MM.1S (cell line): Measurements from ENCODE around the gene SLC39A9.
"Not testable (repeated sequence)": the region's sequence is repeated elsewhere in the genome, so short reads cannot be mapped to it uniquely, and the experiment has no call there.

ENCODE experiments used
- DNase-seq: peaks from one replicate; pipeline ENCODE4 v3.0.0-alpha.2; 2015
- H2AFZ ChIP-seq: fragments of 300-600 bp; sonication (generic); 2 replicates; pipeline ENCODE4 v1.6.0; 2016; ENCODE audit warnings: antibody characterized with exemption, low read length
- H3F3A ChIP-seq: fragments of 300-600 bp; sonication (generic); 2 replicates; pipeline ENCODE4 v1.6.1; 2016; ENCODE audit warnings: mild to moderate bottlenecking, antibody characterized with exemption, low read length, moderate library complexity, mixed read lengths; ENCODE audit not compliant: insufficient read depth
- H3K27ac ChIP-seq: fragments of 300-600 bp; sonication (generic); 2 replicates; pipeline ENCODE4 v1.5.1; 2016; ENCODE audit warnings: mild to moderate bottlenecking, low read length
- H3K27me3 ChIP-seq: fragments of 300-600 bp; sonication (generic); replicated peaks from 2 replicates; pipeline ENCODE4 v1.6.0; 2016; ENCODE audit warnings: low read length; ENCODE audit not compliant: insufficient read depth
- H3K36me3 ChIP-seq: fragments of 300-600 bp; sonication (generic); replicated peaks from 2 replicates; pipeline ENCODE4 v1.6.1; 2016; ENCODE audit warnings: mild to moderate bottlenecking, low read length, mixed read lengths; ENCODE audit not compliant: insufficient read depth
- H3K4me1 ChIP-seq: fragments of 300-600 bp; sonication (generic); 2 replicates; pipeline ENCODE4 v1.6.1; 2016; ENCODE audit warnings: low read length, mixed read lengths
- H3K4me2 ChIP-seq: fragments of 300-600 bp; sonication (generic); 2 replicates; pipeline ENCODE4 v1.6.0; 2016; ENCODE audit warnings: low read depth, low read length
- H3K4me3 ChIP-seq: fragments of 300-600 bp; sonication (generic); 2 replicates; pipeline ENCODE4 v1.5.1; 2016; ENCODE audit warnings: low read length, mixed read lengths
- H3K79me2 ChIP-seq: fragments of 300-600 bp; sonication (generic); 2 replicates; pipeline ENCODE4 v1.6.1; 2016; ENCODE audit warnings: mixed run types, low read length, mixed read lengths
- H3K9ac ChIP-seq: fragments of 300-600 bp; sonication (generic); 2 replicates; pipeline ENCODE4 v1.6.1; 2016; ENCODE audit warnings: low read length, mixed read lengths
- H3K9me2 ChIP-seq: fragments of 300-600 bp; sonication (generic); replicated peaks from 2 replicates; pipeline ENCODE4 v1.6.1; 2016; ENCODE audit warnings: mild to moderate bottlenecking, low read length, mixed read lengths; ENCODE audit not compliant: insufficient read depth
- H3K9me3 ChIP-seq: fragments of 300-600 bp; sonication (generic); replicated peaks from 2 replicates; pipeline ENCODE4 v1.6.1; 2016; ENCODE audit warnings: mild to moderate bottlenecking, low read length, mixed read lengths; ENCODE audit not compliant: insufficient read depth
- H4K20me1 ChIP-seq: fragments of 300-600 bp; sonication (generic); 2 replicates; pipeline ENCODE4 v1.6.1; 2016; ENCODE audit warnings: mild to moderate bottlenecking, low read length, moderate library complexity, mixed read lengths; ENCODE audit not compliant: insufficient read depth
- EZH2 ChIP-seq: fragments of 300-600 bp; sonication (generic); optimal IDR thresholded peaks from 2 replicates; pipeline ENCODE3; 2017; ENCODE audit warnings: low read depth, mild to moderate bottlenecking, antibody characterized with exemption, low read length, mixed read lengths
- EZH2phosphoT487 ChIP-seq: fragments of 300-600 bp; sonication (generic); IDR thresholded peaks from 2 replicates; pipeline ENCODE4 v1.6.1; 2018; ENCODE audit warnings: antibody characterized with exemption, low read length
- TF ChIP-seq, protein P1 (sequence below): fragments of 300-600 bp; sonication (generic); IDR thresholded peaks from 2 replicates; pipeline ENCODE4 v1.5.1; 2016; ENCODE audit warnings: antibody characterized with exemption, low read length, mixed read lengths

The SLC39A9 gene

DNA sequence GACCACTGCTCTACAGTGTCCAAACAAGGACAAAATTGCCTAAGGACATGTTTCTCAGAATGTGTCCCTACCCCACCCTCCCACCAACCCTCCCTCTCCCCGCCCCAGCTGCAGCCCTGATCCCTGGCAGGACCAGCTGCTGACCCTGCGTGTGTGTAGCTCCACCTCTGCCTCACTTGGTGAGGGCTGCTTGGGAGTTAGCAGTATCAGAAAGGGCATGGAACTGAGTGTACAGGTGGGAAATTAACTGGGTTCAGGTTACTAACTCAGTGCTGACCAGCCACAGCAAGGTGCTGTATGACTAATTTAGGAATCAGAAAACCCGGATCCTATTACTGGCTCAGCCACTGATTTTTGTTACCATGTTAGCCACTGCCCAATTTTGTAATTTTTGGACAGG is 74.8 kb downstream of the SLC39A9 start:
- no peaks in the 10 kb centered on the region for H4K20me1 ChIP-seq
- no peaks in the 10 kb centered on the region for H3K4me1 ChIP-seq
- no peak overlapping the region for H3K4me3 ChIP-seq
- H3K79me2 ChIP-seq: no peaks in the 10 kb centered on the region
- no peak for DNase-seq
- H3K27me3 ChIP-seq: no peaks in the 10 kb centered on the region
- H3K9ac ChIP-seq: no peak overlapping the region
- no peaks in the 10 kb centered on the region for H3K36me3 ChIP-seq
- H3K4me2 ChIP-seq: no peak overlapping the region
- no peaks in the 10 kb centered on the region for H3K9me3 ChIP-seq
- H3K9me2 ChIP-seq: no peaks in the 10 kb centered on the region
- no peaks in the 10 kb centered on the region for H3F3A ChIP-seq
- H2AFZ ChIP-seq: no peak overlapping the region
- no peak overlapping the region for H3K27ac ChIP-seq
- TF ChIP-seq EZH2phosphoT487: no peak
- no peak for TF ChIP-seq EZH2
- TF ChIP-seq, protein P1, sequence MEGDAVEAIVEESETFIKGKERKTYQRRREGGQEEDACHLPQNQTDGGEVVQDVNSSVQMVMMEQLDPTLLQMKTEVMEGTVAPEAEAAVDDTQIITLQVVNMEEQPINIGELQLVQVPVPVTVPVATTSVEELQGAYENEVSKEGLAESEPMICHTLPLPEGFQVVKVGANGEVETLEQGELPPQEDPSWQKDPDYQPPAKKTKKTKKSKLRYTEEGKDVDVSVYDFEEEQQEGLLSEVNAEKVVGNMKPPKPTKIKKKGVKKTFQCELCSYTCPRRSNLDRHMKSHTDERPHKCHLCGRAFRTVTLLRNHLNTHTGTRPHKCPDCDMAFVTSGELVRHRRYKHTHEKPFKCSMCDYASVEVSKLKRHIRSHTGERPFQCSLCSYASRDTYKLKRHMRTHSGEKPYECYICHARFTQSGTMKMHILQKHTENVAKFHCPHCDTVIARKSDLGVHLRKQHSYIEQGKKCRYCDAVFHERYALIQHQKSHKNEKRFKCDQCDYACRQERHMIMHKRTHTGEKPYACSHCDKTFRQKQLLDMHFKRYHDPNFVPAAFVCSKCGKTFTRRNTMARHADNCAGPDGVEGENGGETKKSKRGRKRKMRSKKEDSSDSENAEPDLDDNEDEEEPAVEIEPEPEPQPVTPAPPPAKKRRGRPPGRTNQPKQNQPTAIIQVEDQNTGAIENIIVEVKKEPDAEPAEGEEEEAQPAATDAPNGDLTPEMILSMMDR: no peak

DNA sequence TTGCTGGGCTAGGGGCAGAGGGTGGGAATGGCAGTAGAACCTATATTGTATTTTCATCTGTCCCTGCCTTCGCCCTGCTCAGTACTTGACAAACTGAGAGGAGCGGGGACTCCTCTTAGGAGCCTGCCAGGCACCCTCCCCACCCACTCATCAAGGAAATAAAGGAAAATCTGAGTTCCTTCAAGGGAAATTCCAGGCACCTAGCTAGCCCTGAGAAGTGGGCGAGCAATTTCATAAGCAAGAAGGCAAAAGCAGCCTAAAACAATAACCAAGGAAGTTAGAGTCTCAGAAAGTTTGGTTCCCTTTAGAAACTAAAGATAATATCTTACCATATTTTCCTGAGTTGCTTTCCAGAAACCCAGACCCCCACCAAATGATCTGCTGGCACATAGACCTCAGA is 75.5 kb downstream of the SLC39A9 start:
- no peaks in the 10 kb centered on the region for H3K4me1 ChIP-seq
- no peaks in the 10 kb centered on the region for H3K36me3 ChIP-seq
- no peak overlapping the region for H3K9ac ChIP-seq
- no peak overlapping the region for H3K27ac ChIP-seq
- H4K20me1 ChIP-seq: no peaks in the 10 kb centered on the region
- H3K9me3 ChIP-seq: no peaks in the 10 kb centered on the region
- H3K9me2 ChIP-seq: no peaks in the 10 kb centered on the region
- no peaks in the 10 kb centered on the region for H3K27me3 ChIP-seq
- TF ChIP-seq EZH2phosphoT487 (no peak), EZH2 (no peak)
- TF ChIP-seq, protein P1: no peak
- H2AFZ ChIP-seq: no peak overlapping the region
- no peak overlapping the region for H3K4me2 ChIP-seq
- H3F3A ChIP-seq: no peaks in the 10 kb centered on the region
- no peak overlapping the region for H3K4me3 ChIP-seq
- no peak for DNase-seq
- H3K79me2 ChIP-seq: no peaks in the 10 kb centered on the region

DNA sequence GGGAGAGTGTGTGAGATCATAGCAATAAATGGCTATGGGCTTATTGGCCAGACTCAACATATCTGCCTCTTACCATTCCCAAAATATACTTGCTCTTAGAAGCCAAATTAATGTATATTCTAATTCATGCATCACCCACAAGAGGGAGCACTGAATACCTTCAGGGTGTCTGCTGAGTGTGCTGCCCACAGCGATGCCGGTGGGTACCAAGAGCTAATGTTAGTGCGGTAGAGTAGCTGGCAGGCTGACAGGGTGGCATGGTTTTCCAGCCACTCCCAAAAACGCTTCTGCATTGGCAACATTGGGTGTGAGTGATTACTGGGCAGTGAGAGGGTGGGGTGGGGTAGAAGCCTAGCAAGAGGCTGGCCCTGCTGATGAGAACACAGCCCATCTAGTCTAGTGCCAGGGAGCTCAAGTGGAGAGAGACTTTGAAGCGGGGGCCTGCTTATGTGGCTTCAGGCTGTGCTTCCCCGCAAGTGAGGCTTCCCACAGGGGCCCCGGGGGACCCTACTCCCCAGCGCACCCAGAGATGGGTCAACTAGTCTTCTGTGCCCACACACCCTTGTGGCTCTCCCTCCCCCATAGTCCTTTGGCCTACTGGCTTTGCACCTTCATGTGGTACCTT is 76.8 kb downstream of the SLC39A9 start:
- H3K4me2 ChIP-seq: no peak overlapping the region
- no peaks in the 10 kb centered on the region for H3K9me3 ChIP-seq
- no peak overlapping the region for H3K9ac ChIP-seq
- H3K27ac ChIP-seq: no peak overlapping the region
- TF ChIP-seq EZH2phosphoT487: no peak
- TF ChIP-seq, protein P1: peak; percentile 39
- no peaks in the 10 kb centered on the region for H3F3A ChIP-seq
- H3K9me2 ChIP-seq: no peaks in the 10 kb centered on the region
- DNase-seq: peak; percentile 36
- no peak overlapping the region for H2AFZ ChIP-seq
- H3K4me3 ChIP-seq: no peak overlapping the region
- no peaks in the 10 kb centered on the region for H3K4me1 ChIP-seq
- no peaks in the 10 kb centered on the region for H3K36me3 ChIP-seq
- H3K79me2 ChIP-seq: no peaks in the 10 kb centered on the region
- no peaks in the 10 kb centered on the region for H4K20me1 ChIP-seq
- H3K27me3 ChIP-seq: no peaks in the 10 kb centered on the region

DNA sequence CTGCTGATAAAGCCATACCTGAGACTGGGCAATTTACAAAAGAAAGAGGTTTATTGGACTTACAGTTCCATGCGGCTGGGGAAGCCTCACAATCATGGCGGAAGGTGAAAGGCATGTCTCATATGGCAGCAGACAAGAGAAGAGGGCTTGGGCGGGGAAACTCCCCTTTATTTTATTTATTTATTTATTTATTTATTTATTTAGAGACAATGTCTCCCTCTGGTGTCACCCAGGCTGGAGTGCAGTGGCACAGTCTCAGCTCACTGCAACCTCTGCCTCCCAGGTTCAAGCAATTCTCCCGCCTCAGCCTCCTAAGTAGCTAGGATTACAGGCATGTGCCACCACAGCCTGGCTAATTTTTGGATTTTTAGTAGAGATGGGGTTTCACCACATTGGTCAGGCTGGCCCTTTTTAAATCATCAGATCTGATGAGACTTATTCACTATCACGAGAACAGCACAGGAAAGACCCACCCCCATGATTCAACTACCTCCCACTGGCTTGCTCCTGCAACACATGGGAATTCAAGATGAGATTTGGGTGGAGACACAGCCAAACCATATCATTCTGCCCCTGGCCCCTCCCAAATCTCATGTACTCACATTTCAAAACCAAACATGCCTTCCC is 78.4 kb downstream of the SLC39A9 start:
- H3K36me3 ChIP-seq, H3K27me3 ChIP-seq, H3K4me3 ChIP-seq, H2AFZ ChIP-seq, H3K4me2 ChIP-seq, H3K9ac ChIP-seq, H3F3A ChIP-seq, H3K27ac ChIP-seq, H3K4me1 ChIP-seq, H4K20me1 ChIP-seq, H3K79me2 ChIP-seq, DNase-seq, H3K9me3 ChIP-seq, H3K9me2 ChIP-seq: not testable (repeated sequence)

DNA sequence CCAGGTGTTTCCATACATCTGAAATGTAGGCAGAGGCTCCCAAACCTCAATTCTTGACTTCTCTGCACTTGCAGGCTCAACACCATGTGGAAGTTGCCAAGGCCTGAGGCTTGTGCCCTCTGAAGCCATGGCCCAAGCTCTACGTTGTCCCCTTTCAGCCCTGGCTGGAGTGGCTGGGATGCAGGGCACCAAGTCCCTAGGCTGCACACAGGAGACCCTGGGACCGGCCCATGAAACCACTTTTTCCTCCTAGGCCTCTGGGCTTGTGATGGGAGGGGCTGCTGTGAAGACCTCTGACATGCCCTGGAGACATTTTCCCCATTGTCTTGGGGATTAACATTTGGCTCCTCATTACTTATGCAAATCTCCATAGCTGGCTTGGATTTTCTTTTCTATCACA is 79.6 kb downstream of the SLC39A9 start:
- H3K79me2 ChIP-seq, H3F3A ChIP-seq, H4K20me1 ChIP-seq, H3K4me1 ChIP-seq, H3K9me3 ChIP-seq, DNase-seq, H3K36me3 ChIP-seq, H3K27me3 ChIP-seq, H2AFZ ChIP-seq, H3K27ac ChIP-seq, H3K4me2 ChIP-seq, H3K9ac ChIP-seq, H3K4me3 ChIP-seq, H3K9me2 ChIP-seq: not testable (repeated sequence)
